ENCODE measurements around the gene DYNLT4.

DNA sequence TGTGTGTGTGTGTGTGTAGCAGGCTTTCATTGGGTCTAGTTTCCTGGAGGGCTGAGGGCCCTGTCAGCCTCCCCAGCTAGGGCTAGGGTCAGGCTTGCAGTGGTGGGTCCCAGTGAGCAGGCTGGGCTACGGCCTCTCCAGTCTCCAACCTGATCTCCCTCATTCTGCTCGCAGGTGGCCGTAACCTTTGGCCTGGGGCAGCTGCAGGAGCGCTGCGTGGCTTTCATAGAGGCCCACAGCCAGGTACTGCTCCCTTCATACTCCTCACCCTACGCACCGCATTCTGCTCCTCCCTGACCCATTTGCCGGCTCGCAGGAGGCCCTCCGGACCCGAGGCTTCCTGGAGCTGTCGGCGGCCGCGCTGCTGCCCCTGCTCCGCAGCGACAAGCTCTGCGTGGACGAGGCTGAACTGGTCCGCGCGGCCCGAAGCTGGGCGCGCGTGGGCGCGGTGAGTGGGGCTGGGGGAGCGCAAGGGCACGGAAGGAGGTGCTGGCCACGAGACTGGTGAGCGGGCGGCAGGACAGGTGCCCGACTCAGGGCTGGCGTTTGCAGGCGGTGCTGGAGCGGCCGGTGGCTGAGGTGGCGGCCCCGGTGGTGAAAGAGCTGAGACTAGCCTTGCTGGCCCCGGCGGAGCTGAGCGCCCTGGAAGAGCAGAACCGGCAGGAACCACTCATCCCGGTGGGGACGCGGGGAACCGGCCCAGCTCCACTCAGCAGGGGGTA is 5.8 kb upstream of the DYNLT4 start:
- TF ChIP-seq, protein P1, sequence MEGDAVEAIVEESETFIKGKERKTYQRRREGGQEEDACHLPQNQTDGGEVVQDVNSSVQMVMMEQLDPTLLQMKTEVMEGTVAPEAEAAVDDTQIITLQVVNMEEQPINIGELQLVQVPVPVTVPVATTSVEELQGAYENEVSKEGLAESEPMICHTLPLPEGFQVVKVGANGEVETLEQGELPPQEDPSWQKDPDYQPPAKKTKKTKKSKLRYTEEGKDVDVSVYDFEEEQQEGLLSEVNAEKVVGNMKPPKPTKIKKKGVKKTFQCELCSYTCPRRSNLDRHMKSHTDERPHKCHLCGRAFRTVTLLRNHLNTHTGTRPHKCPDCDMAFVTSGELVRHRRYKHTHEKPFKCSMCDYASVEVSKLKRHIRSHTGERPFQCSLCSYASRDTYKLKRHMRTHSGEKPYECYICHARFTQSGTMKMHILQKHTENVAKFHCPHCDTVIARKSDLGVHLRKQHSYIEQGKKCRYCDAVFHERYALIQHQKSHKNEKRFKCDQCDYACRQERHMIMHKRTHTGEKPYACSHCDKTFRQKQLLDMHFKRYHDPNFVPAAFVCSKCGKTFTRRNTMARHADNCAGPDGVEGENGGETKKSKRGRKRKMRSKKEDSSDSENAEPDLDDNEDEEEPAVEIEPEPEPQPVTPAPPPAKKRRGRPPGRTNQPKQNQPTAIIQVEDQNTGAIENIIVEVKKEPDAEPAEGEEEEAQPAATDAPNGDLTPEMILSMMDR (IDR thresholded peaks at IDR 0.05), result no peak
- TF ChIP-seq POLR2AphosphoS5 (IDR thresholded peaks at IDR 0.05) (no peak), POLR2A (IDR thresholded peaks at IDR 0.05) (no peak)

All from suprapubic skin (tissue), 4 donors.